T47D (cell line): ENCODE results near the gene RNF40.

Experiments used
- DNase-seq, 2 experiments: peaks; one replicate each; pipeline versions ENCODE4 v3.0.0 to v3.0.0-alpha.2; 2011 to 2012; ENCODE audit warnings: low read depth in 1 of 2, low spot score in 1 of 2
- JUND ChIP-seq: IDR thresholded peaks from 2 replicates; pipeline ENCODE4 v1.6.1; 2012; ENCODE audit warnings: low read depth
- in situ Hi-C: cut with HindIII; loops from 2 replicates; pipeline ENCODE4 v1.10.0; 2016; ENCODE audit warnings: low sequenced_read_pairs, low pct_unique_long_range_greater_than_20kb

RNF40 gene

DNA sequence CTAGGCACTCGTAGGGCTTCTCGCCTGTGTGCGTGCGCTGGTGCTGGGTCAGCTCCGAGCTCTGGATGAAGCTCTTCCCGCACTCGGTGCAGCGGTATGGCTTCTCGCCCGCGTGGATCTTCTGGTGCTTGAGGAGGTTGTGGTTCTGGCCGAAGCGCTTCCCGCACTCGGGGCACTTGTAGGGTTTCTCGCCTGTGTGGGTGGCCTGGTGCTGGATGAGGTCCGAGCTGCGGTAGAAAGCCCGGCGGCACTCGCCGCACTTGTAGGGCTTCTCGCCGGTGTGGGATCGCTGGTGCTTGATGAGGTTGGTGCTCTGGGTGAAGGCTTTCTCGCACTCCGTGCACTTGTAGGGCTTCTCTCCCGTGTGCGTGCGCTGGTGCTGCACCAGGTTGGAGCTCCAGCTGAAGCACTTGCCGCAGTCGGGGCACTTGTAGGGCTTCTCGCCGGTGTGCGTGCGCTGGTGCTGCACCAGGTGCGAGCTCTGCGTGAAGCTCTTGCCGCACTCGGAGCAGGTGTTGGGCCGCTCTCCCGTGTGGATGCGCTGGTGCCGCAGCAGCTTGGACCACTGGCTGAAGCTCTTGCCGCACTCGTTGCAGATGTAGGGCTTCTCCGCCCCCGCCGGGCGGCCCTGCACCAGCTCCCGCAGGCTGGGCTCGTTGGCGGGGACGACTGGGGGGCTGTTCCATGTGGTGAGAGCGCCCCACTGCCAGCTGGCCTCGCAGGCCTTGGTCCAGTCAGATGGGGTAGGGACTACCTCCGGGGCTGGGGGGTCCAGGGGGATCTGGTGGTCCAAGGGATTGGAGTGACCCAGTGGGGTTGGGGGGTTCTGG lies 21.4 kb downstream of the RNF40 start:
- TF ChIP-seq JUND = no peak
- in situ Hi-C loops = no loop called here
- no peak for DNase-seq

DNA sequence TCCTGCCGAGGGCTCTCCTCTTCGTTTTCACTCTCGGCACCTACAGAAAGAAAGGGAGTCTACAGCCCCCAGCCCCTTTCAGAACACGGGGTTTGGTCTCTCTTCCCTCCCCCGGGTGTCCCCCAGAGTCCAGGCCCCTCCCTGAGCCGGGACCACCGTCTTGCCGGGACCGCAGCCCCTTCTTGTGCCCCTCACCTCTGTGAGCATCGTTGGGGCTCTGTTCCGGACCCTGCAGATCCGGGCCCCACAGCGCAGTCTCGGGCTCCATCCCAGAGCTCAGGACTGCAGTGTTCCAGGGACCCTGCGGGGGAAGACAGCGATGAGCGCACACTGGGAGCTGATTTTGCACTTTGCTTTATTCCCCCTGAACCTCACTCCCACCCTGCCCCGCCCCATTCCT lies 22.1 kb downstream of the RNF40 start:
- in situ Hi-C loops = no loop called here
- no peak for DNase-seq
- no peak for TF ChIP-seq JUND

DNA sequence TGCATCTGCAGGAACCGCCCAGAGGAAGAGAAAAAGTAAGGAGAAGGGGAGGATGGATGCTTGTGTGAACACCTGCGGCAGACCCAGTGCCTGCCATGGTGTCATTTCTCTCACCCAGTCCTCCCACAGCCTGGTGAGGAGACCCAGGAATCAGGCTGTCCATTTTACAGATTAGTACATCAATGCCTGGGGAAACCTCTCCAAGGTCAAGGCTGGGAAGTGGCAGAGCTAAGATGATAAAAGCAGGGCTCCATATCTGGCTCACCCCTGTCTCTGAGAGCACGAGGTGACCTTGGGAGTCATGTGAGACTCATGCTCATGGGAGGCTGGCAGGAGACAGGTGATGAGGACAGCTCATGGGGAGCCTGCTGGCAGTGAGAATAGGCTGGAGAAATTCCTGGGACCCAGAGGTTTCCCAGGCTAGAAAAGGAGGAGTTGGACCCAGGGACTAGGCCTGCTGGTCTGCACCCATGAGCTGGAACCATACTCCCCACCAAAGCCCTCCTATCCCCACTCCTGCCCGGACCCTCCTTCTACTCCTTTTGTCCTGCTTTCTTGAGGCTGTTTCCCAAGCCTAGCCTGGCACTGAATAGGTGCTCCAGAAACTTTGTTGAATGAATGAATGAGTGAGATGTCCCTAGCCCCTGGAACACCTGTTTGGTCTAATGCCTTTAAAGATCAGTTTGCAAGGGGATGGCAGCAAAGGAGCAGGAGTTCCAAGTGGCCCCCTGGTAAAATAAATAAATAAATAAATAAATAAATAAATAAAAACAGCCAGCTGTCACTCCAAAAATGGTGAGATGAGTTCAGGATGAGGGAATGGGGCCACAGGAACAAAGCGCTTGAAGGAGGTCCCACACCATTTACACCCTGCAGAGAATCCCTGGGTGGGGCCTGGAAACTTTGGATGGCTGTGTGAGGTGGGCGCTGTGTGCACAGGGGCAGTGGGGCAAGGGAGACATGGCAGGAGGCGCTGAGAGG lies 23.3 kb downstream of the RNF40 start:
- in situ Hi-C loops = no loop called here
- DNase-seq = no peak
- no peak for TF ChIP-seq JUND

DNA sequence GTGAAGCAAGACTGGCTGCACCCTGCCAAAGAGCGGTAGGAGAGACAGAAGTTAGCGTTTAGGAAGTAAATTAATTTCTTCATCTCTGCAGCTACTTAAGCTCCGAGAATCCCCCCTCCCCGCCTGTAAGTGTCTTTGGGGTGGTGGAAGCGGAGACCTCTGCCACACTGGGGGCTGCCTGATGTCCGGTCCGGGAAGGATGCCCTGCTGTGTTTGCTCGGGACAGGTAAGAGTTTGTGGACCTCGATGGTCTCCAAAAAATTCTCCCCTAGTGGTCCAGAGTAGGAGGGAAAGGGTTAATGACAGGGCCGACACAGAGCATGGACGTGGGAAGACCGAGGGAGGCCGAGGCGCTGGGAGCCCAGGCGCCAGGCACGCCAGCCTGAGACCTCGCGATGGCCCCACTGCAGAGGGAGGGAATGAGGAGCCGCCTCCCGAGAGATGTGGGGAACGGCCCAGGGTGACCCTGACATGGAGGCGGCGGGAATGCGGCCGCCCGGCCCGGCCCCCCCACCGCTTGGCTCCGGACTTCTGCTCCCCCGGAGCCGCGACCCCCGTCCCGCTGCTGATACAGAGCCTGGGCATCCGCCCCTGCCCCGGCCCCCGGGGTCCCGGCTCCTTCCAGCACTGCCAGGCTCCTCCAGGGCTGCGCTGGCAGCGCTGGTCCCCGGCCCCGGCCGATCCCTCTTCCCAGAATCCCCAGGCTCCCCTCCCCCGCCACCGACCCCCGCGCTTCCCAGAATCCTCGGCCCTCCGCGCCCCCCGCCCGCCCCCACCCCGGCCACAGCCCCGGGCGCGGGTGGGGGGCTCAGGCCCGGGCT lies 24.2 kb downstream of the RNF40 start:
- DNase-seq = peak; percentile 64 to 68
- in situ Hi-C loops = no loop called here
- no peak for TF ChIP-seq JUND

DNA sequence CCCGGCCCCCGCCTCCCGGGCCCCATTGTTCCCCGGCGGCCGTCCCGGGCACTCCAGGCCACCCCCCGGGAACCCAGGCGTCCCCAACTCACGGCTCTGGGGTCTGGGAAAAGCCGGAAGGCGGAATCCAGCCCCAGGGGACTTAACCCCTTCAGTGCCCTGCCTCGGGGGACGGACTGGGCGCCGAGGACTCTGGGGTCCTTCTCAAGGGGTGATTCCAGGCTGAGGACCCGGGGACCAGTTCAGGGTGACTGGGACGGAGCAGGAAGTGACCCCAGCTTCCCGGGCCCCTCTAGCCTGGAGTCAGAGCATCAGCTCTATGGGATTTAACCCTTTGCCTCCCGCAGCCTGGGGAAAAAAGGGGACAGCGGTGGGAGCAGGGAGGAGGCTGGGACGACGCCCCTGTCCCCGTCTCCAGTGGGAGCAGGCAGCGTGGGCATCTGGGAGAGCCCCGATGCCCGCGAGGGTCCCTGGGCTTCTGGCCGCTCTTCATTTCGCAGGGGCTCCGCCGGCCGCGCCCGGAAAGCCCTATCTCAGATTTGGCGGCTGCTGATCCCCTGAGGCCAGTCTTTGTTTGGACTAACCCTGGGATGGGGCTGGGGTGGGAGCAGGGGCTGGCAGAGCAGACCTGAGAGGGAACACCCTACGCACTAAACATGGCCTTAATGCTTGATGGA lies 25.0 kb downstream of the RNF40 start, which contains the start of gene ZNF629:
TSS of gene ZNF629 (minus strand) at position 270 of the 677 bp plus-strand sequence. CDS start 2,723 bp downstream, outside the sequence.
- TF ChIP-seq JUND = no peak
- peak; percentile 80 to 85 for DNase-seq
- in situ Hi-C loops = no loop called here

DNA sequence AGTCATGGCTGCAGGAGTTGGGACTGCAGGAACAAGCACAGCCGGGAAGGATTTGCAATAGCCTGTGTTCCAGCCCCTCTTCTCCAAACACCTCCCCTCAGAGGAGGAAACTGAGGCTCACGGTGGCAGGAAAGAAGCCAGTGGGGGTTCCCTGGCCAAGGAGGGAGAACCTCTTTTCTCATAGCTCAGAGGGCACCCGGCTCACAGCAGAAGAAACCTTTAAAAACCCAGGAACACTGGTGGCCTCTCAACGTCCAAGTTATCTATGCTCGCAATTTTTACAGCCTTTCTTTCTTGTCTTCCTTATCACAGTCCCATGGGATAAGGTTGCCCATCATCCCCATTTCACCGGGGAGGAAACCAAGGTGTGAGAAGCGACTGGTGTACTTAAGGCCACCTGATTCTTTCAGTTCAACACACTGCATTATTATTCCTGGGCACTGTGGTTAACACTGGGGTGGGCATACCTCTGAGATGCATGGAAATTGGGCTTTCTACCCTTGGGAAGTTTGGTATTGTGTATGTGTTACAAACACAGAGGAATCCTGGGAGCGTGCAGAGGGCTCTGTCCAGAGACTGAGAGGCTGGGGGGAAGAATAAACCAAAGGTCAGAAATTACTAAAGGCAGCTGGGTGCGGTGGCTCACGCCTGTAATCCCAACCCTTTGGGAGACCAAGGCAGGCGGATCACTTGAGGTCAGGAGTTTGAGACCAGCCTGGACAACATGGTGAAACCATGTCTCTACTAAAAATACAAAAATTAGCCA lies 25.7 kb downstream of the RNF40 start:
- in situ Hi-C loops = no loop called here
- no peak for DNase-seq
- no peak for TF ChIP-seq JUND

DNA sequence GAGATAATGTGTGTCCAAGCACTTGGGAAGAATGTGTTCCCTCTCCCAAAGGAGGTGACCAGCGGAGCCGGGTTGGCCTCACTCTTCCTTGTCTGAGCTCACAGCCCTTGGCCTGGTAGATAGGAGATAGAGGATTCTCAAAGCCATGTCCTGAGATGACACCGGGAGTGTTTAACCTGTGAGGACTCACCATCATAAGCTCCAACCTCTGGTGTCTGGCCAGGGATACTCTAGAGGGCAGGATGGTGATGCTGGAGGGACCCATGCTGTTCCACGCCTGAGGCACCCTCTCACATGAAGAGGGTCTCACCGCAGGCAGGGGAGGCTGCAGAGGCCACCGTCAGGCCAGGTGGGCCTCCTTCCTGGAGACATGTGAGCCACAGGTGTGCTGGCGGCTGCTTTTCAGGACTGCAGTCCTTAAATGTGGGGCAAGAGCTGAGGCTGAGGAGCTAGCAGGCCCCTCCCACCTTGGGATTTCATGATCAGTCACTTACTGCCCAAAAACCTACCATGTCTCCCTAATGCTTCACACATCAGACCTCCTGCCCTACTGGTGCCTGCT lies 31.5 kb downstream of the RNF40 start:
- no peak for DNase-seq
- TF ChIP-seq JUND = no peak
- in situ Hi-C loops = no loop called here

DNA sequence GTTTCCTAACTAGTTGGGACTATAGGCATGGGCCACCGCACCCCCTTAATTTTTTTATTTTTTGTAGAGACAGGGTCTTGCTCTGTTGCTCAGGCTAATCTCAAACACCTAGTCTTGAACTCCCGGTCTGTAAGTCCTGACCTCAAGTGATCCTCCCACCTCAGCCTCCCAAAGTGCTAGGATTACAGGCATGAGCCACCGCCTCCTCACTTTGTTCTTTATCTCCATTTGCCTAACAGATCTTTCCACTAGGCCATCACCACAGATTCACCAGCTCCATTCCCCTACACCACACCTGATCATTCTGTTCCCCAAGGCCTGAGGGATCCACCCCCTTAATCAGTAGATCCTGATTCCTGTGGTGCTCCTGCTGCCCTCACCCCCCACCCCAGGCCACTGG lies 32.5 kb downstream of the RNF40 start:
- TF ChIP-seq JUND = no peak
- in situ Hi-C loops = no loop called here
- DNase-seq = no peak

DNA sequence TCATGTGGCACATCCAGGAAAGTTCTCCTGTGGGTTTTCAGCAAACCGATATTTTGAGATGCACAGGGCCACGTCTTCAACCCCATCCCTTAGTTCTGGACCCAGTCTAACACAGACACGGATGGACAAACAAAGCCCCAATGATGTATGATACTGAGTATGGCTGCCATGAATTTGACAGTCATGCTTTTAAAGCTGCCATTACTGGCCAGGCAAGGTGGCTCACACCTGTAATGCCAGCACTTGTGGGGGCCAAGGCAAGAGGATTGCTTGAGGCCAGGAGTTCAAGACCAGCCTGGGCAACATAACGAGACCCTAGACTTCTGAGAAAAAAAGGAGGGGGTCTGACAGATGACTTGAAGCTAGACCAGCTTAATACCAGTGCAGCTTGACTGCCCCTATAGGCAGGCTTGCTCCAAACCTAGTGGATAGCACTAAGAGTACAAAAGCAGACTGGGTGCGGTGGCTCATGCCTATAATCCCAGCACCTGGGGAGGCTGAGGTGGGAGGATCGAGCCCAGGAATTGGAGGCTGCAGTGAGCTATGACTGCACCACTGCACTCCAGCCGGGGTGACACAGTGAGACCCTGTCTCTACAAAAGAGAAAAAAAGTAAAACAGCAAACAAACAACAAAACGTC lies 35.7 kb downstream of the RNF40 start:
- DNase-seq = no peak
- in situ Hi-C loops = no loop called here
- TF ChIP-seq JUND = no peak

DNA sequence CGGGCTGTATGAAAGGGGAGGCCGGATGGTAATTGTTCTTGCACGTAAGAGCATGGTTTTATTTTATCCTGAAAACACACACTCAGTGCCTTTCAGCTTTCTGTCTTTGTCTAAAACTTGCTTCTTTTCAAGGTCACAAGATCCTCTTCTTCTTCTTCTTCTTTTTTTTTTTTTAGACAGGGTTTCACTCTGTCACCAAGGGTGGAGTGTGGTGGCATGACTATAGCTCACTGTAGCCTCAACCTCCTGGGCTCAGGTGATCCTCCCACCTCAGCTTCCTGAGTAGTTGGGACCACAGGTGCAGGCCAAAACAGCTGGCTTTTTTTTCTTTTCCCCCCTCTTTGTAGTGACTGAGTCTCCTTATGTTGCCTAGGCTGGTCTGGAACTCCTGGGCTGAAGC lies 40.8 kb downstream of the RNF40 start:
- DNase-seq = no peak
- in situ Hi-C loops = no loop called here
- no peak for TF ChIP-seq JUND
